Spleen (tissue), 7 donors: ENCODE measurements around the gene MLC1.

Experiments used
- POLR2A ChIP-seq, 3 donors: fragments of 450-650 bp; IDR thresholded peaks; one replicate each; pipeline ENCODE4 v1.5.1; 2017; ENCODE audit warnings: antibody characterized with exemption in 3 of 3, mild to moderate bottlenecking in 1 of 3
- POLR2AphosphoS5 ChIP-seq, 3 donors: sonication (generic); formaldehyde crosslinking; IDR thresholded peaks; one replicate each; pipeline ENCODE4 v1.5.1; 2017; ENCODE audit warnings: antibody characterized with exemption in 3 of 3
- TF ChIP-seq, protein P1 (sequence below), 11 experiments: fragments of 200-600 bp in 7 of 11; fragments of 450-650 bp in 4 of 11; sonication (generic) in 4 of 11; IDR thresholded peaks in 8 of 11; conservative IDR thresholded peaks in 3 of 11; 1 replicate in 7 of 11; 2 replicates in 4 of 11; pipeline versions ENCODE4 v1.4.0 to v1.8.0; 2016 to 2021; ENCODE audit warnings: antibody characterized with exemption in 11 of 11, inconsistent platforms in 4 of 11, mild to moderate bottlenecking in 1 of 11
- donor health status: DM: no; HTN: no; CAD: no; lungs with moderate emphysema.
- donor health status: DM: no; HTN: no; CAD: no.
- donor health status: DM: no; HTN: no; CAD: no.

DNA sequence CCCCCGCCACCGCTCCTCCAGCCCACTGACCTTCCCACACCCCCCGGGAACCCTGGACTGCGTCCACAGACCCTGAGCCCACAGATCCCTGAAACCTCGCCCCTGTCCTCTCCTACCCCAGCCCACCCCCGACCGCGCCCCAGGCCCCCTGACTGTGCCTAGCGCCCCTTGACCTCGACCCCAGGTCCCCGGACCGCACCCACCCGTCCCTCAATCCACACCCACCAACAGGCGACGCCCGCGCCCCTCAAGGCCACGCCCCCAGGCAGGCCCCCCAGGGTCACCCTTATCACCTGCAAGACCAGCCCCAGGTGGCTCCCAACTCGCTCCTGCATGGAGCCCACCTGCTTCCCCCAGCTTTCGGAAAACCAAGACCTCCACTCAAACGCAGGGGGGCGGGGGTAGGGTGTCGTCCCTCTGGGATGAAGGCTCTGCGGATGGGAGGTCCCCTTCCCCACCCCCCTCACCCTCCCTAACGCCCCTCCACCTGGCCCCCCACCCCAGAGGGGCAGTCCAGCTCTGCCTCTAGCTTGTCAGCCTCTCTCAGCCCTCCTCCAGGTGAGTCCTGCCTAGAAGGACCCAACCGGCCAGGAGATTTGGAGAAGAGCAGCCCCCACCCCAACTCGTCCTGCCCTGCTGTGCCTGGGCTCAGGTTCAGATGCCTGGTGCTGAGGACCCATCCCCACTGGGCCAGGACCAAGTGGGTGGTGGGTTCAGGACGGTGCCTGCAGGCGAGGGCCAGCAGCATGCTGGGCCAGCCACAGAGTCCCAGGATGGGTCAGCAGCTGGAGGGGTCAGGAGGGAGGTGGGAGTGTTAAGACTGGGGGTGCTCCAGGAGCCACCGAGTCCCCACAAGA, 69.5 kb downstream of the MLC1 start:
- TF ChIP-seq POLR2AphosphoS5 (IDR thresholded peaks at IDR 0.05), result no peak
- TF ChIP-seq, protein P1, sequence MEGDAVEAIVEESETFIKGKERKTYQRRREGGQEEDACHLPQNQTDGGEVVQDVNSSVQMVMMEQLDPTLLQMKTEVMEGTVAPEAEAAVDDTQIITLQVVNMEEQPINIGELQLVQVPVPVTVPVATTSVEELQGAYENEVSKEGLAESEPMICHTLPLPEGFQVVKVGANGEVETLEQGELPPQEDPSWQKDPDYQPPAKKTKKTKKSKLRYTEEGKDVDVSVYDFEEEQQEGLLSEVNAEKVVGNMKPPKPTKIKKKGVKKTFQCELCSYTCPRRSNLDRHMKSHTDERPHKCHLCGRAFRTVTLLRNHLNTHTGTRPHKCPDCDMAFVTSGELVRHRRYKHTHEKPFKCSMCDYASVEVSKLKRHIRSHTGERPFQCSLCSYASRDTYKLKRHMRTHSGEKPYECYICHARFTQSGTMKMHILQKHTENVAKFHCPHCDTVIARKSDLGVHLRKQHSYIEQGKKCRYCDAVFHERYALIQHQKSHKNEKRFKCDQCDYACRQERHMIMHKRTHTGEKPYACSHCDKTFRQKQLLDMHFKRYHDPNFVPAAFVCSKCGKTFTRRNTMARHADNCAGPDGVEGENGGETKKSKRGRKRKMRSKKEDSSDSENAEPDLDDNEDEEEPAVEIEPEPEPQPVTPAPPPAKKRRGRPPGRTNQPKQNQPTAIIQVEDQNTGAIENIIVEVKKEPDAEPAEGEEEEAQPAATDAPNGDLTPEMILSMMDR (IDR thresholded peaks at IDR 0.05 in 8 of 11, conservative IDR thresholded peaks at IDR 0.05 in 3 of 11), result no peak
- no peak for TF ChIP-seq POLR2A (IDR thresholded peaks at IDR 0.05)
